H9 (cell line): ENCODE measurements around the gene LRRC8A. TPM values are rescaled to one million over a fixed set of nuclear protein-coding genes. Genes with fewer than 3 reads are reported as not detected.

Experiments used
- DNase-seq: peaks from one replicate; pipeline ENCODE4 v3.0.0-alpha.2; 2017
- H2AFZ ChIP-seq: one replicate; pipeline ENCODE4 v1.6.1; 2013; ENCODE audit warnings: mild to moderate bottlenecking, low read length, control low read depth, moderate library complexity
- H2AK5ac ChIP-seq: 2 replicates; pipeline ENCODE4 v1.6.1; 2013; ENCODE audit warnings: low read length, control low read depth, mixed read lengths; ENCODE audit not compliant: insufficient read length
- H2BK120ac ChIP-seq: one replicate; pipeline ENCODE4 v1.6.1; 2013; ENCODE audit warnings: low read depth, mild to moderate bottlenecking, low read length, control low read depth, inconsistent platforms; ENCODE audit not compliant: poor library complexity, severe bottlenecking
- H2BK12ac ChIP-seq: 2 replicates; pipeline ENCODE4 v1.6.1; 2013; ENCODE audit warnings: low read length, control low read depth, mixed read lengths, low read depth; ENCODE audit not compliant: insufficient read length
- H2BK15ac ChIP-seq: 2 replicates; pipeline ENCODE4 v1.6.1; 2013; ENCODE audit warnings: low read depth, low read length, control low read depth
- H2BK20ac ChIP-seq: one replicate; pipeline ENCODE4 v1.6.1; 2013; ENCODE audit warnings: low read depth, mild to moderate bottlenecking, low read length, control low read depth, inconsistent platforms; ENCODE audit not compliant: poor library complexity, severe bottlenecking
- H2BK5ac ChIP-seq: 2 replicates; pipeline ENCODE4 v1.6.1; 2013; ENCODE audit warnings: low read length, control low read depth, mixed read lengths; ENCODE audit not compliant: insufficient read length
- H3K14ac ChIP-seq: 2 replicates; pipeline ENCODE4 v1.6.1; 2013; ENCODE audit warnings: low read length, control low read depth; ENCODE audit not compliant: insufficient read depth
- H3K18ac ChIP-seq: 2 replicates; pipeline ENCODE4 v1.6.1; 2013; ENCODE audit warnings: low read depth, mild to moderate bottlenecking, mixed read lengths, low read length, control low read depth; ENCODE audit not compliant: insufficient read length
- H3K23ac ChIP-seq: 2 replicates; pipeline ENCODE4 v1.6.1; 2013; ENCODE audit warnings: low read length, control low read depth, mixed read lengths, low read depth; ENCODE audit not compliant: insufficient read length
- H3K23me2 ChIP-seq: 2 replicates; pipeline ENCODE4 v1.6.1; 2013; ENCODE audit warnings: low read depth, mild to moderate bottlenecking, mixed read lengths, low read length, control low read depth; ENCODE audit not compliant: insufficient read length, poor library complexity, severe bottlenecking
- H3K27ac ChIP-seq: 2 replicates; pipeline ENCODE4 v1.5.1; 2013; ENCODE audit warnings: low read length, control low read depth, mixed read lengths, low read depth; ENCODE audit not compliant: insufficient read length
- H3K27me3 ChIP-seq: 2 replicates; pipeline ENCODE4 v1.6.1; 2013; ENCODE audit warnings: low read length, control low read depth, inconsistent platforms; ENCODE audit not compliant: insufficient read depth
- H3K4ac ChIP-seq: 2 replicates; pipeline ENCODE4 v1.6.1; 2013; ENCODE audit warnings: low read depth, mild to moderate bottlenecking, control low read depth, inconsistent platforms, low read length, moderate library complexity
- H3K4me1 ChIP-seq: 2 replicates; pipeline ENCODE4 v1.6.1; 2013; ENCODE audit warnings: low read length, control low read depth, inconsistent platforms; ENCODE audit not compliant: insufficient read depth
- H3K4me2 ChIP-seq: 2 replicates; pipeline ENCODE4 v1.6.1; 2013; ENCODE audit warnings: low read length, control low read depth, mixed read lengths; ENCODE audit not compliant: insufficient read length, insufficient read depth
- H3K56ac ChIP-seq: 2 replicates; pipeline ENCODE4 v1.6.1; 2013; ENCODE audit warnings: low read depth, mild to moderate bottlenecking, mixed read lengths, low read length, control low read depth; ENCODE audit not compliant: insufficient read length
- H3K79me1 ChIP-seq: 2 replicates; pipeline ENCODE4 v1.6.1; 2013; ENCODE audit warnings: low read depth, mild to moderate bottlenecking, moderate library complexity, low read length, control low read depth, inconsistent platforms; ENCODE audit not compliant: insufficient read depth, poor library complexity, severe bottlenecking
- H3K79me2 ChIP-seq: 2 replicates; pipeline ENCODE4 v1.6.1; 2013; ENCODE audit warnings: low read length, control low read depth, inconsistent platforms; ENCODE audit not compliant: insufficient read depth
- H3K9ac ChIP-seq: 2 replicates; pipeline ENCODE4 v1.6.1; 2013; ENCODE audit warnings: low read length, control low read depth, mixed read lengths; ENCODE audit not compliant: insufficient read length; ENCODE audit errors: extremely low read depth
- H3K9me3 ChIP-seq: one replicate; pipeline ENCODE4 v1.6.1; 2013; ENCODE audit warnings: low read depth, low read length, inconsistent platforms; ENCODE audit not compliant: control insufficient read depth
- H3T11ph ChIP-seq: one replicate; pipeline ENCODE4 v1.6.1; 2013; ENCODE audit warnings: mild to moderate bottlenecking, low read length, control low read depth, inconsistent platforms
- H4K20me1 ChIP-seq: one replicate; pipeline ENCODE4 v1.6.1; 2013; ENCODE audit not compliant: control insufficient read depth, insufficient read length, insufficient read depth
- H4K5ac ChIP-seq: 2 replicates; pipeline ENCODE4 v1.6.1; 2013; ENCODE audit warnings: low read depth, mild to moderate bottlenecking, mixed read lengths, low read length, control low read depth; ENCODE audit not compliant: insufficient read length
- H4K8ac ChIP-seq: replicated peaks from 2 replicates; pipeline ENCODE4 v1.6.1; 2013; ENCODE audit warnings: low read length, control low read depth, mixed read lengths, low read depth; ENCODE audit not compliant: insufficient read length
- H4K91ac ChIP-seq: 2 replicates; pipeline ENCODE4 v1.6.1; 2013; ENCODE audit warnings: low read depth, mild to moderate bottlenecking, moderate library complexity, mixed read lengths, low read length, control low read depth; ENCODE audit not compliant: insufficient read length
- H3K27ac Mint-ChIP-seq, 3 experiments: 2 replicates in 2 of 3; 3 replicates in 1 of 3; pipeline ENCODE4 v1.8.0; 2020 to 2021; ENCODE audit warnings: mixed read lengths in 3 of 3, mild to moderate bottlenecking in 1 of 3, moderate library complexity in 1 of 3
- H3K27me3 Mint-ChIP-seq: 2 replicates; pipeline ENCODE4 v1.8.0; 2021; ENCODE audit warnings: low read depth, mild to moderate bottlenecking, moderate library complexity, mixed read lengths
- H3K36me3 Mint-ChIP-seq, 3 experiments: 2 replicates in 2 of 3; 3 replicates in 1 of 3; pipeline ENCODE4 v1.8.0; 2020 to 2021; ENCODE audit warnings: low read depth in 3 of 3, mixed read lengths in 3 of 3; ENCODE audit not compliant: insufficient read depth in 1 of 3
- H3K4me1 Mint-ChIP-seq, 2 experiments: 2 replicates each; pipeline ENCODE4 v1.8.0; 2020; ENCODE audit warnings: mixed read lengths in 2 of 2
- H3K4me3 Mint-ChIP-seq, 2 experiments: 2 replicates in 1 of 2; 3 replicates in 1 of 2; pipeline ENCODE4 v1.8.0; 2020 to 2021; ENCODE audit warnings: mild to moderate bottlenecking in 2 of 2, mixed read lengths in 2 of 2, moderate library complexity in 1 of 2
- H3K9me3 Mint-ChIP-seq, 2 experiments: 2 replicates in 1 of 2; 3 replicates in 1 of 2; pipeline ENCODE4 v1.8.0; 2020; ENCODE audit warnings: mild to moderate bottlenecking in 2 of 2, mixed read lengths in 2 of 2, moderate library complexity in 1 of 2
- CTCF ChIP-seq: fragments of 200-600 bp; sonication (generic); conservative IDR thresholded peaks from 3 replicates; pipeline ENCODE4 v1.8.0; 2021; ENCODE audit warnings: antibody characterized with exemption, mild to moderate bottlenecking
- WGBS: extraction: QIAGEN DNeasy Blood & Tissue Kit; methylation state at CpG from one replicate; pipeline ENCODE4 v1.1.7; 2013; ENCODE audit warnings: missing lambda C conversion rate, low lambda C conversion rate, mixed read lengths; ENCODE audit not compliant: insufficient read length; ENCODE audit errors: extremely low coverage; 5-methylcytosine and 5-hydroxymethylcytosine counted together
- total RNA-seq: library from RNA; stranded (reverse); gene quantifications from 2 replicates; pipeline ENCODE4 v1.2.1, GENCODE V29; 2021

LRRC8A gene
- total RNA-seq, 1 experiment from 2014 or later: 76.0 TPM

- no peak overlapping the region for H2BK120ac ChIP-seq
- H2AFZ ChIP-seq: no peak overlapping the region
- no peak for DNase-seq
- H3K4me2 ChIP-seq: no peak overlapping the region
- no CpG with 5 or more reads among the region's 6 CpGs for WGBS
- no peak overlapping the region for H3K9ac ChIP-seq
- H2AK5ac ChIP-seq: no peak overlapping the region
- no peak overlapping the region for H3K27ac ChIP-seq
- H3K9me3 ChIP-seq: no peaks in the 10 kb centered on the region
- no peaks in the 10 kb centered on the region for H4K20me1 ChIP-seq
- H3K27me3 Mint-ChIP-seq: peaks cover 2% of the 10 kb centered on the region; the same call in 1 of the 2 replicates
- H3K4me1 ChIP-seq: peaks cover 5% of the 10 kb centered on the region; the same call in 1 of the 2 replicates
- H3K79me2 ChIP-seq: peaks cover 7% of the 10 kb centered on the region; the same call in 1 of the 2 replicates
- H3K4me1 Mint-ChIP-seq: peaks cover 29 to 30% of the 10 kb centered on the region in 2 experiments
- peak overlapping the region in 1 of 2 experiments; percentile 26; a peak in 1 of 5 replicates for H3K4me3 Mint-ChIP-seq
- H3K56ac ChIP-seq: no peak overlapping the region
- no peak overlapping the region for H2BK12ac ChIP-seq
- H3K4ac ChIP-seq: no peak overlapping the region
- no peaks in the 10 kb centered on the region for H3K23me2 ChIP-seq
- no peaks in the 10 kb centered on the region for H3K27me3 ChIP-seq
- H3K27ac Mint-ChIP-seq: peak overlapping the region in 2 of 3 experiments; percentile 87; a peak in 3 of 7 replicates
- H3K9me3 Mint-ChIP-seq: no peaks in the 10 kb centered on the region
- TF ChIP-seq CTCF: no peak
- peaks cover 45 to 74% (median 53%) of the 10 kb centered on the region in 3 experiments for H3K36me3 Mint-ChIP-seq
- H2BK20ac ChIP-seq: no peak overlapping the region
- H3T11ph ChIP-seq: no peak overlapping the region
- H3K23ac ChIP-seq: no peak overlapping the region
- H4K8ac ChIP-seq: no peak overlapping the region
- H2BK5ac ChIP-seq: no peak overlapping the region
- H4K91ac ChIP-seq: no peak overlapping the region
- no peak overlapping the region for H2BK15ac ChIP-seq
- peaks cover 7% of the 10 kb centered on the region for H3K79me1 ChIP-seq
- no peak overlapping the region; the same call in 1 of the 2 replicates for H3K14ac ChIP-seq
- no peak overlapping the region for H4K5ac ChIP-seq
- H3K18ac ChIP-seq: no peak overlapping the region
Measured at GRCh38 chr9:128910906-128911305, 29.0 kb downstream of the LRRC8A start.
